HG03354 (cell line): ENCODE data around the gene RTCA.
"Not testable (repeated sequence)": the region's sequence is repeated elsewhere in the genome, so short reads cannot be mapped to it uniquely, and the experiment has no call there.

Experiments used
- ATAC-seq: cut with Tn5 transposase; IDR thresholded peaks from one replicate; pipeline ENCODE4 v1.9.1; 2021; ENCODE audit warnings: mild to moderate bottlenecking; ENCODE audit not compliant: unreplicated experiment, poor library complexity, severe bottlenecking

Gene RTCA

DNA sequence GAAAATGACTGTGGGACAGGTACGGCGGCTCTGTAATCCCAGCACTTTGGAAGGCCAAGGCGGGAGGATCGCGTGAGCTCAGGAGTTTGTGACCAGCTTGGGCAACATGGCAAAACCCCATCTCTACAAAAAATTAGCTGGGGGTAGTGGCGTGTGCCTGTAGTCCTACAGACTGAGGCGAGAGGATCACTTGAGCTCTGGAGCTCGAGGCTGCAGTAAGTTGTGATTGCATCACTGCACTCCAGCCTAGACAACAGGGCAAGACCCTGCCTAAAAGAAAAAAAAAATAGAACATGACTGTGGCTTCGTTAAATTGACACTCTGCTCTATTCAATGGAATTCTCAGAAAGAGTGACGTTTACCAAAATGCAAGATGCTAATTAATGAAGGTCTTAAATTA lies 12.5 kb upstream of the RTCA start:
- no peak for ATAC-seq

DNA sequence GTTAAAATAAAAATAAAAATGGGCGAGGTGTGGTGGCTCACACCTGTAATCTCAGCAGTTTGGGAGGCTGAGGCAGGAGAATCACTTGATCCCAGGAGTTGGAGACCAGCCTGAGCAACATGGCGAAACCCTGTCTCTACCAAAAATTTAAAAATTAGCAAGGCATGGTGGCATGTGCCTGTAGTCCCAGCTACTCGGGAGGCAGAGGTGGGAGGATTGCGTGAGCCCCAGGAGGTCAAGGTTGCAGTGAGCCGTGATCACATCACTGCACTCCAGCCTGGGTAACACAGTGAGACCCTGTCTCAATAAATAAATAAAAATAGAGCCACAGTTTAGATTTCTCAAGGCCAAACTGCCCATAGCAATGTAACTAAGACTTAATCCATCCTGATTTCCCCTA lies 9.7 kb upstream of the RTCA start:
- ATAC-seq, result not testable (repeated sequence)

GRCh38 chr1:100258427-100258826 lies 7.6 kb upstream of the RTCA start:
- not testable (repeated sequence) for ATAC-seq

GRCh38 chr1:100261686-100262085 lies 4.3 kb upstream of the RTCA start:
- no peak for ATAC-seq

DNA sequence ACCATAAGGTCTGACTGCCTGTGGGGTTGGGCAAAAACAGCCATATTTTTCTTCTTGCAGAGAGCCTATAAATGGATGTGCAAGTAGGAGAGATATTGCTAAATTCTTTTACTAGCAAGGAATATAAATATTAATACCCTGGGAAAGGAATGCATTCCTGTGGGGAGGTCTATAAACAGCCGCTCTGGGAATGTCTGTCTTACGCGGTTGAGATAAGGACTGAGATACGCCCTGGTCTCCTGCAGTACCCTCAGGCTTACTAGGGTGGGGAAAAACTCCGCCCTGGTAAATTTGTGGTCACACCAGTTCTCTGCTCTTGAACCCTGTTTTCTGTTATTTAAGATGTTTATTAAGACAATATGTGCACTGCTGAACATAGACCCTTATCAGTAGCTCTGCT lies 1.9 kb upstream of the RTCA start:
- not testable (repeated sequence) for ATAC-seq

- ATAC-seq, result peak; percentile 37
Measured at GRCh38 chr1:100265562-100265930, 470 bp upstream of the RTCA start.

- peak; percentile 29 for ATAC-seq
Measured at GRCh38 chr1:100266741-100267140, 725 bp downstream of the RTCA start.

DNA sequence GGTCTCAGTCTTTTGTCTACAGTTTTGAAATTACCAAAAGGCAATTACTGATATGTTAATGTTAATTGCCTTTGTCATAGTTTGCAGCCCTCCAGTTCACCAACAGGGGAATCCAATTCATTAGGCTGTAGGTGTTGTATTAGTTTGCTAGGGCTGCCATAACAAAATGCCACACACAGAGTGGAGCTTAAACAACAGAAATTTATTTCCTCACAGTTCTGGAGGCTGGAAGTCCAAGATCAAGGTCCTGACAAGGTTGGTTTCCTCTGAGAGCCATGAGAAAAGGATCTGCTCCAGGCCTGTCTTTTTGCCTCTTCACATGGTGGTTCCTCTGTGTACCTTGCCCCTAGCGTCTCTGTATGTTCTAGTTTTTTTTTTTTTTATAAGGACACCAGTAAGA lies 1.3 kb downstream of the RTCA start:
- no peak for ATAC-seq

DNA sequence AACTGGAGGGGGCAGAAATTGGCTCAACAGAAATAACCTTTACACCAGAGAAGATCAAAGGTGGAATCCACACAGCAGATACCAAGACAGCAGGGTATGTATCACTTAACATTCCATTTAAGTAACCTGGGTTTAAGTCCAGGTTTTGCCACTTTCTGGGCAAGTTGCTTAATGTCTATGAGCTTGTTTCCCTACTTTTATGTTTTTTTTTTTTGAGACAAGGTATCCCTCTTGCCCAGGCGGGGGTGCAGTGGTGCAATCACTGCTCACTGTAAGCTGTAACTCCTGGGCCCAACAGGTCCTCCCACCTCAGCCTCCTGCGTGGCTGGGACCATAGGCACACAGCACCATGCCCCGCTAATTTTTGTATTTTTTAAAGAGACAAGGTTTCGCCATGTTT lies 2.2 kb downstream of the RTCA start:
- ATAC-seq, result no peak

GRCh38 chr1:100277866-100278265 lies 11.8 kb downstream of the RTCA start:
- no peak for ATAC-seq

DNA sequence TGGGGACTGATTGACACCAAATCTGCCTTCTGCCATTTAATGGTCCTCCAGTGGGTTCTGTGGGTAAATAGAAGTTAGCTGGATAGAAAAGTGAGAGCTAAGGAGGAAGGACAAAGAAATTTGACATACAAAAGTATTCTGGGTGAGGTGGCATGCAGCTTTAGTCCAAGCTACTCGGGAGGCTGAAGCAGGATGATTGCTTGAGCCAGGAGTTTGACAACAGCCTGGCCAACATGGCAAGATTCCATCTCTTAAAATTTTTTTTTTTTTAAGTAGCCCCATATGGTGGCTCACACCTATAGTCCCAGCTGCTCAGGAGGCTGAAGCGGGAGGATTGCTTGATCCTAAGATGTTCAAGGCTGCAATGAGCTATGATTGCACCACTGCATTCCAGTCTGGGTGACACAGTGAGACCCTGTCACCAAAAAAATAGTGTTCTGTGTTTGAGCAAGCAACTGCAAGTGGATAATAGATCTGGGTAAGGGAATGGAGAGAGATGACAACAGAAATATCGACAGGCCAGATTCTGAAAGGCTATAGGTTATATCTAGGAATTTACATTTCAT lies 13.4 kb downstream of the RTCA start:
- ATAC-seq, result no peak

DNA sequence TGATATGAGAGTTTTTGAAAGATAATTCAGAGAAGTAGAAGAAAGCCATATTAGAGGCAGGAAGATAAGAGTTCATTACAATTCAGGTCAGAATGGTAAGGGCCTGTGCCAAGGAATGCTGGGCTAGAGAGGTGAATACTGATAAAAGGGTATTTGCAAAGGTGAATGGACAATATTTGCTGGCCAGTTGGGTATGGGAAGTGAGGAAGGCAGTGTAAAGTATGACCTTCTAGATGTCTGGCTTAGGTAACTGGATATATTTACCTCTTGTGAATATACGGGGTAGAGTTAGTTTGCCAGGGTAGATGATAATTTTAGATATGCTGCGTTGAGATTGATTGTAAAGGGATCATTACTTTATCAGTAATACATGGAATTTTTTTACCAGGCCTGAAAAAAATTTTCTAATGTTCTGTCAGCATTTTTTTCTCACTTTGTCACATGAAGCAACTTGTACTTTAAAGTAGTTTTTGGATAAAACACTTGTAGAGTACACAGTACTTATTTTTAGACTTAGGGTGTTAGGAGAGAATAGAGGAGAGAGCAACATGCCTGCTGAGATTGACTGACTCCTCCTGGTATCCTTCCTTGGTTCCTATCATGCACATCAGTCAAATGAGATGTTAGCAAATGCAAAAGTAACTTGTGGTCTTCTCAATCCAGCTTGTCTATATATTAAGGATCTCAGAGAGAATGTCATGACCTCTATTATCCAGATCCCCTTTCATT lies 14.1 kb downstream of the RTCA start:
- no peak for ATAC-seq

DNA sequence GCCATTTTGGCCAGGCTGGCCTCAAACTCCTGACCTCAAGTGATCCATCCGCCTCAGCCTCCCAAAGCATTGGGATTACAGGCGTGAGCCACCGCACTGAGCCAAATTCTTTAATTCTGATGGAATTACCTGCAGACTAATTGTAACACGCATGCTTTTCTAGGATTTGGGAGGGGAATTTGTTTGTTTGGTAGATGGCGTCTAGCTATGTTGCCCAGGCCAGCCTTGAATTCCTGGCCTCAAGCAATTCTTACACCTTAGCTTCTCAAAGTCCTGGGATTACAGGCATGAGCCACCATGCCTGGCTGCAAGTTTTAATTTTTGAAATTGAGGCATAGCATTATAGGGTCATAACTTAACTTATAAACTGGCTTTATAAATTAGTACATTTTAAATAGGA lies 18.6 kb downstream of the RTCA start:
- ATAC-seq, result no peak

DNA sequence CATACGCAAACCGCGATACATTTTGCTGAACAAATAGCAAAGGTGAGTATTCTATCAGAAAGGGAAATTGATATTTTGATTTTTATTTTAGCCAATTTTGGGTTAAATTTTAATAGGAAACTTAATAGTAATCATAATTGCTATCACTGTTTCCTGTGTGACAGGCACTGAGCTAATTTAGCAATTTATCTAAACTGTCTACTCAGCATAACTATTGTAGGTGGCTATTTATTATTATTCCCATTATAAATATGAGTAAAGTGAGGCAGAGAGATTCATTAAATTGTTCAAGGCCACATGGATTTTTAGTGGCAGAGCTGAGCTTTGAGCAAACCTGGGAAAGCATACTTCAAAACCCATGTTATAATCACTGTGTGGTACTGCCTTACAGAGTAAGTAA lies 21.1 kb downstream of the RTCA start:
- ATAC-seq, result no peak

DNA sequence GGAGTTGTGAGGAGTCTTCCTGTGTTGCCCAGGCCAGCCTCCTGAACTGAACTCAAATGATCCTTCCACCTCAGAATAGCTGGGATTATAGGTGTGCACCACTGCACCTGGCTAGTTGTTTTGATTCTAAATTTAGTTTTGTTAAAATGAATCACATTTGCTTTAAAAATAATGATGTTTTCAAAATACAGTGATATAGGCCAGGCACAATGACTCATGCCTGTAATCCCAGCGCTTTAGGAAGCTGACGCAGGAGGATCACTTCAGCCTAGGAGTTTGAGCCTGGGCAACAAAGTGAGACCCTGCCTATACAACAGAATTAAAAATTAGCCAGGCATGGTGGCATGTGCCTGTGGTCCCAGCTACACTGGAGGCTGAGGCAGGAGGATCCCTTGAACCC lies 24.3 kb downstream of the RTCA start:
- no peak for ATAC-seq

DNA sequence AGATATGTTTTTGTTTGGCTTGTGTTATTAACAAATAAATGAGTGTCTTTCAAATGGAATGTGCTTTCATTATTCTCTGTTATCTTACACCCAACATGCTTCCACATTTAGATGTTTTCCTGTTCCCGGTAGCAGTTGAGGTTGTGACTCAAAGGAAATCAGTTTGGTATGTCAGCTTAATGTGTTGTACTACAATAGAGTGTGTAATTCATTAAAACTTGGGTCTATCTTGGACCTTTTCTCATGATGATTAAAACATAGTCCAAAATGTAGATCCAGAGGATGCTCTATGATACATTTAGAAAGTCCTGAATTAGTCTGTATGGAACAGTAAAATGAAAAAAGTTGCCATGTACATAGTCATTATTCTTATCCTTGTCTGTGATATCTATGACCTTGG lies 26.7 kb downstream of the RTCA start:
- ATAC-seq, result no peak

DNA sequence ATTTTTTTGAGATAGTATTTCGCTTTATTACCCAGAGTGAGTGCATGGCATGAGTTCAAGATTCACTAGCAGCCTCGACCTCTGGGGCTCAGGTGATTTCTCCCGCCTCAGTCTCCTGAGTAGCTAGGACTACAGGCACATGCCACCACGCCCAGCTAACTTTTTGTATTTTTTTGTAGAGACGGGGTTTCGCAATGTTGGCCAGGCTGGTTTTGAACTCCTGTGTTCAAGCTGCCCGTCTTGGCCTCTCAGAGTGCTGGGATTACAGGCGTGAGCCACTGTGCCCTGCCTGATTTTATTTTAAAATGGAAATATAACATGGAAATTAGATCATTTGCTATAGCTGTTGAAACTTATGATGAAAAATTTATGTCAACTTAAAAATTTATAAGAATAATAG lies 30.1 kb downstream of the RTCA start:
- ATAC-seq, result no peak

GRCh38 chr1:100296997-100297396 lies 31.0 kb downstream of the RTCA start:
- ATAC-seq, result not testable (repeated sequence)

GRCh38 chr1:100298512-100298911 lies 32.5 kb downstream of the RTCA start:
- ATAC-seq, result no peak

DNA sequence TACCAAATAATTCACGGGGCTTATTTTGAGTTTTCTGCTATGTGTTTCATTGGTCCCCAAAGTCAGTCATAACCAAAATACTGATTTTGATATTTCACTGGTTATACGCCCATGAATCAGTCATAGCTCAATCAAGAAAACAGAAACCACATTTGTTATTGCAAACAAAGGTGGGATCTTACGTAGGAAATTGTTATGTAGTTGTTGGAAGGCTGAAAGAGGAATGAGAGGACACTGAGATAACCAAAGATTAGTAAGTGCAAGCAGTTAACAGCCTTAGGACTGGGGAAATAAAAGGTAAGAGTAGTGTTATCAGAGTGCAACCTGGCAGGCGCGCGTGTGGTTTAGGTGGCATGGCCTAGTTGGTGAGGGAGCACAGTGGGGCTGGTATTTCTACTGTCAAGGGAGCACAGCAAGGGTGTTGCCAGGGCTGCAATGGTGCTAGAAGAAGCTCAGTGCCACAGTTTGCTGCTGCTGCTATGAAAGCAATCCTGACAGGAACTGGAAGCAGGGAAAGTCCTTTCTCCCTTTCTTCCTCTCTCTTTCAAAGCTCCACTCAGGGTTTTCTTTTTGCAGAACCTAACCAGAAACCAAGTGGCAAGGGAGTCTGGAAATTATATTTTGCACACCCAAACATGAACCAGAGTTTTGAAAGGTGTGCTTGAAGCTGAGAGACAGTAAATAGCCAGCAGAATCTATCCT lies 33.7 kb downstream of the RTCA start:
- no peak for ATAC-seq

- no peak for ATAC-seq
Measured at GRCh38 chr1:100300691-100301090, 34.7 kb downstream of the RTCA start.
